BJ (cell line): Measurements from ENCODE around the gene UBXN10. TPM values are rescaled to one million over a fixed set of nuclear protein-coding genes. Genes with fewer than 3 reads are reported as not detected.

Experiments used
- CTCF ChIA-PET: fragments of 350-600 bp; formaldehyde crosslinking; extraction: SDS; loops from one replicate; lab custom pipeline; 2021; ENCODE audit warnings: antibody characterized with exemption, inconsistent platforms; lab: Yijun Ruan, JAX
- POLR2A ChIA-PET: fragments of 300-600 bp; sonication (Branson Sonifier 250); formaldehyde crosslinking; extraction: SDS; loops from one replicate; lab custom pipeline; 2021; ENCODE audit warnings: antibody characterized with exemption; lab: Charles Lee
- DNase-seq: peaks from one replicate; pipeline ENCODE4 v3.0.0-alpha.2; 2011; ENCODE audit warnings: low read depth
- H3K27me3 ChIP-seq: 2 replicates; pipeline ENCODE4 v1.6.0; 2011; ENCODE audit warnings: low read length; ENCODE audit not compliant: control insufficient read depth, insufficient read depth
- H3K36me3 ChIP-seq: 2 replicates; pipeline ENCODE4 v1.5.1; 2011; ENCODE audit warnings: low read length; ENCODE audit not compliant: control insufficient read depth, insufficient read depth
- H3K4me3 ChIP-seq: 2 replicates; pipeline ENCODE4 v1.5.1; 2011; ENCODE audit warnings: low read depth, mild to moderate bottlenecking, control low read depth, low read length
- CTCF ChIP-seq: IDR thresholded peaks from 2 replicates; pipeline ENCODE4 v1.5.1; 2011; ENCODE audit warnings: low read depth, mild to moderate bottlenecking, control low read depth, inconsistent platforms, low read length, moderate library complexity; ENCODE audit not compliant: insufficient read depth
- polyA plus RNA-seq: library from polyadenylated mRNA; depleted of rRNA; stranded (reverse); fragments of >200 nt; gene quantifications from 2 replicates; pipeline ENCODE4 v1.2.3, GENCODE V29; 2011

Gene UBXN10
- polyA plus RNA-seq, 1 experiment: not detected

GRCh38 chr1:20142001-20142710 is 43.7 kb upstream of the UBXN10 start:
- Histone ChIP-seq H3K36me3 (no peaks in the 10 kb centered on the region), H3K4me3 (no peak overlapping the region), H3K27me3 (peaks cover 2% of the 10 kb centered on the region; the same call in 1 of the 2 replicates)
- no peak for TF ChIP-seq CTCF
- CTCF ChIA-PET: interaction anchor here (1.4 kb wide), 1 partner anchor 10 kb away, joined by 7 read pairs; no protein-coding TSS in a partner anchor
- POLR2A ChIA-PET: no interaction called here
- DNase-seq: no peak

GRCh38 chr1:20143318-20143717 is 42.6 kb upstream of the UBXN10 start:
- no peak for TF ChIP-seq CTCF
- Histone ChIP-seq H3K36me3 (no peaks in the 10 kb centered on the region), H3K4me3 (no peak overlapping the region), H3K27me3 (peaks cover 2% of the 10 kb centered on the region; the same call in 1 of the 2 replicates)
- ChIA-PET POLR2A (no interaction called here), CTCF (interaction anchor here (1.2 kb wide), 1 partner anchor 9 kb away, joined by 5 read pairs; no protein-coding TSS in a partner anchor)
- DNase-seq: no peak

- DNase-seq: no peak
- CTCF ChIA-PET: interaction anchor here (1.2 to 2.1 kb wide), 2 partner anchors 8 to 169 kb away, joined by 5 read pairs; no protein-coding TSS in a partner anchor
- no peak for TF ChIP-seq CTCF
Observed at GRCh38 chr1:20143734-20144565, 41.9 kb upstream of the UBXN10 start.

GRCh38 chr1:20147846-20148570 is 37.9 kb upstream of the UBXN10 start:
- TF ChIP-seq CTCF: no peak
- DNase-seq: no peak
- Histone ChIP-seq H3K4me3 (no peak overlapping the region), H3K36me3 (no peaks in the 10 kb centered on the region), H3K27me3 (peaks cover 2% of the 10 kb centered on the region; the same call in 1 of the 2 replicates)
- ChIA-PET POLR2A (no interaction called here), CTCF (interaction anchor here (0.7 to 1.6 kb wide), 2 partner anchors 207 to 230 kb away, joined by 3 to 4 read pairs; no protein-coding TSS in a partner anchor)

More at GRCh38 chr1:20143734-20144565, 41.9 kb upstream of the UBXN10 start:
- Histone ChIP-seq H3K36me3 (no peaks in the 10 kb centered on the region), H3K27me3 (peaks cover 2% of the 10 kb centered on the region; the same call in 1 of the 2 replicates), H3K4me3 (no peak overlapping the region)
- POLR2A ChIA-PET: no interaction called here
